Activated CD4-positive, CD25-positive, alpha-beta regulatory T cell (primary cell): ENCODE results near the gene CHCHD2.
A peak's percentile ranks its signal among the peaks of the same experiment; 100 is the strongest.
"Not testable (repeated sequence)": the region's sequence is repeated elsewhere in the genome, so short reads cannot be mapped to it uniquely, and the experiment has no call there.

ENCODE experiments used
- DNase-seq, 4 experiments: peaks; one replicate each; lab custom pipeline; 2025; lab: John Stamatoyannopoulos, UW

Gene CHCHD2

DNA sequence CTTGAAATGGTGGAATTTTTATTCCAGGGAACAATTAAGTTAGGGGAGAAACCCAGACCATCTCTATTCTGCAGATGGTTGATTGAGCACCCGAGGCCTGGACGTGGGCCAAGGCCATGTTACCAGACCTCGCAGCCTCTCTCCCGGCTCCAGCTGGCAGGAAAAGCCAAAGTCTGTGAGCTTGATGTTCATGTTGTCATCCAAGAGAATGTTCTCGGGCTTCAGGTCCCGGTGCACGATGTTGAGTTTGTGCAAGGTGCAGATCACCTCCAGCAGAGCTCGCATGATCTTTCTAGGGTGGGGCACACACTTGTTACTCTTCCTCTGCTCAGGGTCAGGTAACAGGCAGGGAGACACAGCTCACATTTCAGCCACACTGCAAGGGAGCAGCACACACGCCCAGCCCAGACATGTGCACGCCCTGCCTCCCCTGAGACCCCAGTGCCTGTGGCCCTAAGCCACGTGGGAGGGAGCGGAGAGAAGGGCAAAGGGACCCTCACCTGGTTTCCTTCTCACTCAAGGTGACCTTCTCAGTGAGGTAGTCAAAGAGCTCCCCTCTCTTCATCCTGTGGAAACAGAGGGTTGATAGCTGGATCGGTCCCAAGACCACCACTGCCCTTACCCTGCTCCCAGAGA, 23.0 kb downstream of the CHCHD2 start:
- DNase-seq = no peak

DNA sequence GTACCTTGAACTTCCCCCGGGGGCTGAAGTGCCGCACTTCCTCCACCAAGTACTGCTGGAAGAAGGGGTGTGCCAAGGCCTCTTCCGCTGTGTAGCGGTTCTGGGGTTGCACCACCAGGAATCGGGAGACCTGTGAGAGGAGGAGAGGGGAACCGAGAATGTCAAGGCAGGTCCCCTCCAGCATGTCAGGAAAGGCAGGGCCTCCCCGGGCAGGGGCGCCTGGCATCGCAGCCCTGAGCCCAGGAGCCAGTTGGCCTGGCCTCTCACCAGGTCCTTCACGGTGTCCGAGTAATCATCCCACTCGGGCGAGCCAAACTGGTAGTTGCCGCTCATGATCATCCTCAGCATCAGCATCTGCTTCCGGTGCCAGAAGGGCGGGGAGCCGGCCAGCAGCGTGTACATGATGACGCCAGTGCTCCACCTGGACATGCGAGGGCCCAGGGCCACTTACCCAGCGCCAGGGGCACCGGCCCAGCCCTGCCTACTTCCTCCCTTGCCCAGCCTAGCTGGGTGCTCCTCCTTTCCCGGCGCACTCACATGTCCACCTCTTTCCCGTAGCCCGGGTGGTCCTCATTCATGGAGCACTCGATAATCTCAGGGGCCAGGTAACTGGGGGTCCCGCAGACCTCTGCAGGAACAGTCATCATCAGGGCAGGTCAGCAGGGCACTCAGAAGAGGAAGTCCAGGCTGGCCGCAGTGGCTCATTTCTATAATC, 24.5 kb downstream of the CHCHD2 start:
- no peak for DNase-seq

DNA sequence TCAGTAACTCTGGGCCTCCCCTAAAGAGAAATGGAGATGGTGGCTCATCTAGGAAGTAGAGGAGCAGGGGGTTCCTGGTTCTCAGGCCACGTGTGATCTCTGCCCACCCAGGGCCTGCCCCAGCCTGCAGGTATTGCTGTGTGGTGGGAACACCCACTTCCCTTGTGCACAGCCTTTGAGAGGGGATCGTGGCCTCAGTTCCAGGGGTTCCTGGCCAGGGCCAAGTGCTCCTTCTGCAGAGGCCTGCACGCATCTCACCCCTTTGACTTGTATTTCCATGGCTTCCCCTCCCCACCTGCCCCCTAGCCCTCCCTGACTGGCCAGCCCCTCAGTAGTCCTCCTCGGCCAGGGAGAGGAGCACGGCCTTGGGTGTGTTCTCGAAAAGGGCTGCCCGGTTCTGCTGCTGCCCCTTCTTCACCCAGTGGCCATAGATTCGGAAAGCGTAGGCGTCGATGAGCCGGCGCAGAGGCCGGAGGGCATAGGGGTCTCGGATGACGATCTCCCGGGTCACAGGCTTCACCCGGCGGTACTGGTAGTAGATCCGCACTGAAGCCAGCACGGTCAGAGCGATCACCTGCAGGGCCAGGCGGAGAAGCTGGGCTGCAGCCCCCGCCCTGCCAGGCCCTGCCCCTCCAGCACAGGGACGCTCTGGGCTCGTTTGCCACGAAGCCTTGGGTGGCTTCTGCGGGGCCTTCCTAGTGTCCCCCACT, 25.4 kb downstream of the CHCHD2 start:
- DNase-seq = not testable (repeated sequence)

DNA sequence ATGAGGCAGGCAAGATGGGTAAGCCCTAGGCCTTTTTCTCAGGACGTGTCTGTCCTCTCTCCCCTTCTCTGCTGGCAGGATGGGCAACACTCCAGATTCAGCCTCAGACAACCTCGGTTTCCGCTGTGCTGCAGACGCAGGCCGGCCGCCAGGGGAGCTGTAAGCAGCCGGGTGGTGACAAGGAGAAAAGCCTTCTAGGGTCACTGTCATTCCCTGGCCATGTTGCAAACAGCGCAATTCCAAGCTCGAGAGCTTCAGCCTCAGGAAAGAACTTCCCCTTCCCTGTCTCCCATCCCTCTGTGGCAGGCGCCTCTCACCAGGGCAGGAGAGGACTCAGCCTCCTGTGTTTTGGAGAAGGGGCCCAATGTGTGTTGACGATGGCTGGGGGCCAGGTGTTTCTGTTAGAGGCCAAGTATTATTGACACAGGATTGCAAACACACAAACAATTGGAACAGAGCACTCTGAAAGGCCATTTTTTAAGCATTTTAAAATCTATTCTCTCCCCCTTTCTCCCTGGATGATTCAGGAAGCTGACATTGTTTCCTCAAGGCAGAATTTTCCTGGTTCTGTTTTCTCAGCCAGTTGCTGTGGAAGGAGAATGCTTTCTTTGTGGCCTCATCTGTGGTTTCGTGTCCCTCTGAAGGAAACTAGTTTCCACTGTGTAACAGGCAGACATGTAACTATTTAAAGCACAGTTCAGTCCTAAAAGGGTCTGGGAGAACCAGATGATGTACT, 26.7 kb downstream of the CHCHD2 start:
- DNase-seq = no peak

DNA sequence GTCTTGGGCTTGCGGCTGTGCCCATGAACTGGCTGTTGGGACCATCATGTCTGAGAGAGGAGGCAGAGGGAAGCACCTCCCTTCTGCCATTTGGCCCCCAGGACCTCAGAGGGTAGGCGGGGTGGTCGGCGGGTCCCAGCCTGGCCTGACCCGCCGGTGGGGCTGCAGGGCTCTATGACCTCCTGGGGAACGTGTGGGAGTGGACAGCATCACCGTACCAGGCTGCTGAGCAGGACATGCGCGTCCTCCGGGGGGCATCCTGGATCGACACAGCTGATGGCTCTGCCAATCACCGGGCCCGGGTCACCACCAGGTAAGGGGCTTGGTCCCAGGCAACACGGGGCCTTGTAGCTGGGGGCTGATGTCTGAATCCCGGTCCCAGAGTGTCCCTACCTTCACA, 28.1 kb downstream of the CHCHD2 start:
- DNase-seq = no peak

DNA sequence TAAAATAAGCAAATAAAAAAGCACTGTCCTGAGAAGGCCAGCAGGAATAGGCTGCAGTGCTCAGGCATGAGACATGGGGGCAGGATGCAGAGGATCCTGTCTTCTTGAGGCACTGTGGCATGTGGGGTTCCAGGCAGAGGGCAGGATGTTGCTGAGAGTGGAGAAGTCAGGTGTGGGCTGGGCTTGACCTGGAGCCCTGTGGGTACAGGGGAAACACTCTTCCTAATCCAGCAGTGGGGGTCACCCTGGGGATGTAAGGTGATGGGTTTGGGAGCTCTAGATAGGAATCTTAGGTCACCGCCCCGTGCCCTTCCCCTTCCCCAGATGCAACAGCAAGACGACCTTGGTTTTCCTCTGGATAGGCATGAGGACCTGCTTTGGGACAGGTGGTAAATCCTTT, 28.6 kb downstream of the CHCHD2 start:
- no peak for DNase-seq

DNA sequence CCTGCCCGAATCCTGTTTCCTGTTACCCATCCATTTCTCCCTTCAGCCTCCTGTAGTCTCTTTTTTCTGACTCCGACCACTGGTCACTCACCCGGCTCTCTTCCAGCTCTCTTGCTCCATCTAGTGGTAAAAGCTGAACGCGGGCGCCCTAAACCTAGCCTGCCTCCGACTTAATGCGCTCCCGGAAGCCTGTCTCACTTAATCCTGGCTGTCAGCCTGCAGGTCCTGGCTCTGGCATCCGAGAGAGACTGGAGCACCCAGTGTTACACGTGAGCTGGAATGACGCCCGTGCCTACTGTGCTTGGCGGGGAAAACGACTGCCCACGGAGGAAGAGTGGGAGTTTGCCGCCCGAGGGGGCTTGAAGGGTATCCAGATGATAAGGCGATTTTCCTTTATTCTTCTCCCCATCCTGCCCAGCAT, 31.9 kb downstream of the CHCHD2 start:
- DNase-seq = peak; percentile 14 to 41 (median 27)

DNA sequence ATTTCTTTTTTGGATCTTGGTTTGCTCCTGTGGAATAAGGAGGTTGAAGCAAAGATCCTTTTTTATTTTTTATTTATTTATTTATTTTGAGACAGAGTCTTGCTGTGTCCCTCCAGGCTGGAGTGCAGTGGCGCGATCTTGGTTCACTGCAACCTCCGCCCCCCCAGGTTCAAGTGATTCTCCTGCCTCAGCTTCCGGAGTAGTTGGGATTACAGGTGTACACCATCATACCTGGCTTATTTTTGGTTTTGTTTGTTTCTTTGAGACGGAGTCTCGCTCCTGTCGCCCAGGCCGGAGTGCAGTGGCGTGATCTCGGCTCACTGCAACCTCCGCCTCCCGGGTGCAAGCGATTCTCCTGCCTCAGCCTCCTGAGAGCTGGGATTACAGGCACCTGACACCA, 39.9 kb downstream of the CHCHD2 start:
- not testable (repeated sequence) for DNase-seq

DNA sequence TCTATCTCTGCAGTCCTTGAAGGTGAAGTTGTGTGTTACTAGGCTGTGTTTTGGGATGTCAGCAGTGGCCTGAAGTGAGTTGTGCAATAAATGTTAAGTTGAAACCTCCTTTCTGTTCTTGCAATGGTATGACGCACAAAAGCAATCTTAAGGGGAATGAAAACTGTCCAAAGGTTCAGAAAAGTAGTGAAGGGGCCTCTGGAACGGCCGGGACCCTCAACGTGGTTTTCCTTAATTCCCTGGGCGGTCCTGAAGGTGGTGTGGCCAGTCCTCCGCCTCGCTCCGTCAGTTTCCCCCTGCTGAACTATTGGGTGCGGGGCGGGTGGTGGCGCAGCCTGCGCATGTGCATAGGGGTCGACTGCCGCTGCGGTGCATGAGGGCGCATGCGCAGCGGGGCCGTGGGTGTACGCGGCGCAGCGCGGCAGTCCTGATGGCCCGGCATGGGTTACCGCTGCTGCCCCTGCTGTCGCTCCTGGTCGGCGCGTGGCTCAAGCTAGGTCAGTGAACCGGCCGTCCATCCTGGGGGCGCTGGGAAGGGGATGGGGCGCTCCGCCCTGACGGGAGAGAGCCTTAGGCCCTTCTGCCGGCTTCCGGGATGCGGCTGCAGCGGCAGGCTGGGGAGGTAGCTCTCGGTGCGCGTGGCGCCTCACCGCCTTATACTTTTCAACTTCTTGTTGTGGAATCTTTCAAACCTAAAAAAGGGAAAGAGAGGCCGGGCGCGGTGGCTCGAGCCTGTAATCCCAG, 42.2 kb downstream of the CHCHD2 start, which contains the start of gene SUMF2:
SUMF2 (plus strand) TSS at position 405 of the 744 bp plus-strand sequence; CDS start at position 431, 26 bp downstream.
- peak; percentile 76 to 81 (median 80) for DNase-seq

DNA sequence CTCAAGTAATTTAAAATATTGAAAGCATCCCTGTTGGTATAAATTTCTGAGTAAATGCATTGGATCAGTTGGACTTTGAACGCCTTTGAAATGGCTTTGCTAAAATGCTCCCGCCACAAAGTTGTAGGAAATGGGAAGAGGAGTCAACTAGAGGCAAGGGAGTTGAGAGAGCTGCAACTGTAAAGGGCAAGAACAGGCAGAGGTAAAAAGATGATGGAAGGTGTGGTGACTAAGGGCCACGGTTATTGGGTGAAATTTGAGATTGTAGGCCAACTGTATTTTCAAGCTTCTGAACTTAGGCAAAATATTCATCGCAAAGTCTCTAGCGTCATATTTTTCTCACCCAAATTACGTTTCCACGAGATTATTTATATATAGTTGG, 42.8 kb downstream of the CHCHD2 start:
- DNase-seq = no peak

DNA sequence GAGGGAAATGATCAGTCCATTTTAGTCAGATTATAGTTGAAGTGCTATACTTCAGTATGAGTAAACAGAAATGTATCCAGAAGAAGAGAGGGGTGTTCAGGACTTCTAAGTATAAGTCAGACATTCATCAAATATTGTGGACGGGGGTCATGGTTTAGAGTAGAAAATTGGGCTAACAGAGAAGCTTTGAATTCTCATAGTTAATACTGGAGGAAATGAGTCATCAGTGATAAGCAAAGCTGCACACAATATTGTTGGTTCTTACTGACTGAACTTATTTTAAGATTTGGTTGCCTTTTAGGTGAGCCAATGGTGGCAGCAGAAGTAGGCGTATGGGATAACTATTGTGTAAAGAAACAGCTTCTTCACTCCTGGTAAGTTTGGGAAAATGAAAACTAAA, 43.9 kb downstream of the CHCHD2 start:
- no peak for DNase-seq

DNA sequence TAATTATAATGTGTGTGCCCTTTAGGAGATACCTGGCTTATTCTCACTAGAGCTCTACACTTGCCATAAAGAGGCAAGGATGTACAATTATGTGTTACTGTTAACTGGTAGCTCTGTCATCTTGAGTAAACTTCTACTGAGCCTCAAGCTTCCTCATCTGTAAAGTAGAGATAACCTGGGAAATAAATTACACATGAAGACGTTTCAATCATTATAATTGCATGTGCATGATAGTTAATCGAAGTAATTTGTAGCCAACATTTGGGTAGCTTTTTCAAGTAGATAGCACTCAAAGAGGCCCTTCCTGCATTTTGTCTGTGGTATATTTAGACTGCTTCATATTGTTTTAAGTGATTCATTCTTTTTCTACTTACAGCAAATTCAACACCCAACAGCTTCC, 52.3 kb downstream of the CHCHD2 start:
- DNase-seq = no peak

DNA sequence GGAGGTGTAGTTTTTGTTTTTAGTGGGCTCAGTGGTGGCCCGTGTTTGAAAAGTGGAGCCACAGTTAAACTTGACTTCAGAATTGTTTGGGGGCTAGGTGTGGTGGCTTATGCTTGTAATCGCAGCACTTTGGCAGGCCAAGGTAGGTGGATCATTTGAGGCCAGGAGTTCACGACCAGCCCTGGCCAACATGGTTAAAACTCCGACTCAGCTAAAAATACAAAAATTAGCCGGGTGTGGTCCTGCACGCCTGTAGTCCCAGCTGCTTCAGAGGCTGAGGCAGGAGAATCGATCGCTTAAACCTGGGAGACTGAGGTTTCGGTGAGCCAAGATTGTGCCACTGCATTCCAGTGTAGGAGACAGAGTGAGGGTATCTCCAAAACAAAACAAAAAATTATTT, 52.9 kb downstream of the CHCHD2 start:
- no peak for DNase-seq
